ENCODE results near the gene GPBP1L1.
"Not testable (repeated sequence)": the region's sequence is repeated elsewhere in the genome, so short reads cannot be mapped to it uniquely, and the experiment has no call there.

The GPBP1L1 gene

GRCh38 chr1:45686288-45687013, at the start of gene GPBP1L1:
GPBP1L1 (minus strand) TSS chr1:45686533; CDS start chr1:45659087, 27,446 bp downstream.
- DNase-seq = peak; percentile 99

- no peak for DNase-seq
These were observed 44.5 kb upstream of the GPBP1L1 start for GRCh38 chr1:45730780-45731319.

- no peak for DNase-seq
These were observed 43.9 kb upstream of the GPBP1L1 start for GRCh38 chr1:45730075-45730779.

- not testable (repeated sequence) for DNase-seq
These were observed 39.7 kb upstream of the GPBP1L1 start for GRCh38 chr1:45726007-45726406.

GRCh38 chr1:45723248-45723930, 37.1 kb upstream of the GPBP1L1 start:
- no peak for DNase-seq

GRCh38 chr1:45722809-45723208, 36.5 kb upstream of the GPBP1L1 start:
- no peak for DNase-seq

GRCh38 chr1:45721207-45721606, 34.9 kb upstream of the GPBP1L1 start:
- DNase-seq = no peak

GRCh38 chr1:45718289-45718688, 32.0 kb upstream of the GPBP1L1 start:
- DNase-seq = no peak

GRCh38 chr1:45717386-45717785, 31.1 kb upstream of the GPBP1L1 start:
- not testable (repeated sequence) for DNase-seq

- DNase-seq = no peak
These were observed 30.4 kb upstream of the GPBP1L1 start for GRCh38 chr1:45716700-45717099.

GRCh38 chr1:45713711-45714110, 27.4 kb upstream of the GPBP1L1 start:
- DNase-seq = no peak

- DNase-seq = no peak
These were observed 18.3 kb upstream of the GPBP1L1 start for GRCh38 chr1:45704637-45705036.

- DNase-seq = no peak
These were observed 8.5 kb upstream of the GPBP1L1 start for GRCh38 chr1:45694823-45695222.

- DNase-seq = not testable (repeated sequence)
These were observed 7.5 kb upstream of the GPBP1L1 start for GRCh38 chr1:45693811-45694210.

GRCh38 chr1:45687754-45688740, 1.7 kb upstream of the GPBP1L1 start, which contains the start of gene TMEM69:
TMEM69 (plus strand) TSS chr1:45688181; CDS start chr1:45691069, 2,888 bp downstream.
- DNase-seq = peak; percentile 88 to 89

- peak; percentile 96 to 97 for DNase-seq
These were observed 851 bp upstream of the GPBP1L1 start for GRCh38 chr1:45687014-45687753.

GRCh38 chr1:45686015-45686287, 382 bp downstream of the GPBP1L1 start:
- DNase-seq = peak in 1 of 2 experiments; percentile 68

- no peak for DNase-seq
These were observed 872 bp downstream of the GPBP1L1 start for GRCh38 chr1:45685308-45686014.

GRCh38 chr1:45684402-45684801, 1.9 kb downstream of the GPBP1L1 start:
- no peak for DNase-seq

- DNase-seq = no peak
These were observed 3.4 kb downstream of the GPBP1L1 start for GRCh38 chr1:45682942-45683341.

GRCh38 chr1:45679123-45679522, 7.2 kb downstream of the GPBP1L1 start:
- DNase-seq = no peak
